HG03095 (cell line): ENCODE data around the gene CAPN15.

Source experiments
- ATAC-seq: cut with Tn5 transposase; IDR thresholded peaks from one replicate; pipeline ENCODE4 v1.9.1; 2021; ENCODE audit warnings: moderate library complexity; ENCODE audit not compliant: unreplicated experiment

CAPN15 gene

GRCh38 chr16:543301-544164 lies 16.0 kb downstream of the CAPN15 start:
- no peak for ATAC-seq

GRCh38 chr16:544517-544916 lies 17.0 kb downstream of the CAPN15 start:
- ATAC-seq: no peak

GRCh38 chr16:546909-547770 lies 19.6 kb downstream of the CAPN15 start:
- no peak for ATAC-seq

- no peak for ATAC-seq
These were observed 21.1 kb downstream of the CAPN15 start for GRCh38 chr16:548586-548985.

- no peak for ATAC-seq
These were observed 22.2 kb downstream of the CAPN15 start for GRCh38 chr16:549544-550263.

GRCh38 chr16:551210-551609 lies 23.7 kb downstream of the CAPN15 start:
- no peak for ATAC-seq

GRCh38 chr16:552171-552570 lies 24.7 kb downstream of the CAPN15 start:
- no peak for ATAC-seq

GRCh38 chr16:553601-554296 lies 26.2 kb downstream of the CAPN15 start:
- no peak for ATAC-seq

GRCh38 chr16:554297-554621 lies 26.7 kb downstream of the CAPN15 start:
- no peak for ATAC-seq

GRCh38 chr16:554640-555365 lies 27.3 kb downstream of the CAPN15 start:
- no peak for ATAC-seq

- no peak for ATAC-seq
These were observed 28.3 kb downstream of the CAPN15 start for GRCh38 chr16:555528-556473.

- ATAC-seq: no peak
These were observed 29.1 kb downstream of the CAPN15 start for GRCh38 chr16:556474-557173.

- no peak for ATAC-seq
These were observed 30.2 kb downstream of the CAPN15 start for GRCh38 chr16:557463-558297.

GRCh38 chr16:558298-559020 lies 30.9 kb downstream of the CAPN15 start:
- ATAC-seq: no peak

GRCh38 chr16:559021-559380 lies 31.5 kb downstream of the CAPN15 start:
- ATAC-seq: no peak

GRCh38 chr16:559411-560203 lies 32.1 kb downstream of the CAPN15 start:
- ATAC-seq: no peak
